Thyroid gland (tissue), 4 donors: ENCODE data around the gene ANAPC10. TPM values are rescaled to one million over a fixed set of nuclear protein-coding genes. Genes with fewer than 3 reads are reported as not detected.

Source experiments
- DNase-seq, 2 donors: peaks; one replicate each; pipeline ENCODE4 v3.0.0-alpha.2; 2019
- H3K27ac ChIP-seq, 3 donors: fragments of 200-600 bp; sonication (generic); 1 replicate in 2 of 3; 2 replicates in 1 of 3; pipeline ENCODE4 v1.5.1; 2016 to 2019; ENCODE audit warnings: mild to moderate bottlenecking in 1 of 3, moderate library complexity in 1 of 3
- H3K27me3 ChIP-seq: fragments of 200-600 bp; sonication (generic); one replicate; pipeline ENCODE4 v1.5.1; 2019
- H3K36me3 ChIP-seq, 2 donors: fragments of 200-600 bp; sonication (generic); one replicate each; pipeline ENCODE4 v1.5.1; 2016 to 2019
- H3K4me1 ChIP-seq, 2 donors: fragments of 200-600 bp; sonication (generic); one replicate each; pipeline ENCODE4 v1.5.1; 2017 to 2019
- H3K4me3 ChIP-seq, 3 donors: fragments of 200-600 bp; sonication (generic); replicated peaks in 1 of 3; 1 replicate in 2 of 3; 2 replicates in 1 of 3; pipeline ENCODE4 v1.5.1; 2016; ENCODE audit warnings: mild to moderate bottlenecking in 1 of 3
- H3K9me3 ChIP-seq: fragments of 200-600 bp; sonication (generic); one replicate; pipeline ENCODE4 v1.5.1; 2017
- POLR2A ChIP-seq, 2 donors: fragments of 450-650 bp; IDR thresholded peaks; one replicate each; pipeline ENCODE4 v1.6.1; 2017; ENCODE audit warnings: antibody characterized with exemption in 2 of 2, mild to moderate bottlenecking in 2 of 2, moderate library complexity in 1 of 2
- WGBS, 2 donors: methylation state at CpG; one replicate each; pipeline ENCODE4 v1.1.5; 2017; 5-methylcytosine and 5-hydroxymethylcytosine counted together
- intact Hi-C: fragments of 100-400 bp; cut with DNase I; formaldehyde crosslinking; loops from one replicate; pipeline ENCODE4 v1.15.1; 2023
- total RNA-seq, 4 donors: library from RNA; depleted of rRNA; stranded (reverse); fragments of >200 nt; gene quantifications; one replicate each; pipeline ENCODE4 v1.2.3, GENCODE V29; 2016
- TF ChIP-seq, protein P1 (sequence below), 6 experiments: fragments of 200-600 bp in 3 of 6; fragments of 450-650 bp in 3 of 6; sonication (generic) in 3 of 6; IDR thresholded peaks; one replicate each; pipeline ENCODE4 v1.5.1; 2016 to 2019; ENCODE audit warnings: antibody characterized with exemption in 6 of 6, mild to moderate bottlenecking in 2 of 6, inconsistent platforms in 1 of 6, moderate library complexity in 1 of 6

ANAPC10 gene
- total RNA-seq, 4 donors from 2014 or later = 35.1 to 80.8 (median 47.9) TPM

DNA sequence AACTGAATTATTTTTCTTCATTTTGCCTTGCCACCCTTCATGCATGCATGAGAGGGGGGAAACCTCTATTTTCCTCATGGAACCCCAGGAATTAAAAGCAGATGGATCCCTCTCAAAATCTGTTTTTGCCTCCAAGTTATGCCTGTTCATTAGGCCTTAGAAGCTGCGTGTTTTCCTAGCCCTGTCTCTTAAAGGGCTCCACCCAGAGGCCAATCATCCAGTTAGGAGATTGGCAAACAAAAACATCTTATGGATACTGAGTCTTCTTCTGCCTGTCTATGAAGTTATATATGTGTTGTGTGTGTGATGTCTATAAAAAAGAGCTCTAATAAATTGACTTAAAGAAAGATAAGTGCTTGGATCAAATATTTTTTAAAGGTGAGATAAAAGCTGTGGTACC, 142.9 kb downstream of the ANAPC10 start:
- Histone ChIP-seq H3K27ac (no peak overlapping the region), H3K36me3 (no peaks in the 10 kb centered on the region), H3K27me3 (no peaks in the 10 kb centered on the region), H3K4me1 (no peaks in the 10 kb centered on the region), H3K9me3 (no peaks in the 10 kb centered on the region), H3K4me3 (no peak overlapping the region)
- WGBS, 2 donors = 77 to 93% methylated on average over 1 of the region's 1 CpG
- no peak for DNase-seq
- TF ChIP-seq, protein P1, sequence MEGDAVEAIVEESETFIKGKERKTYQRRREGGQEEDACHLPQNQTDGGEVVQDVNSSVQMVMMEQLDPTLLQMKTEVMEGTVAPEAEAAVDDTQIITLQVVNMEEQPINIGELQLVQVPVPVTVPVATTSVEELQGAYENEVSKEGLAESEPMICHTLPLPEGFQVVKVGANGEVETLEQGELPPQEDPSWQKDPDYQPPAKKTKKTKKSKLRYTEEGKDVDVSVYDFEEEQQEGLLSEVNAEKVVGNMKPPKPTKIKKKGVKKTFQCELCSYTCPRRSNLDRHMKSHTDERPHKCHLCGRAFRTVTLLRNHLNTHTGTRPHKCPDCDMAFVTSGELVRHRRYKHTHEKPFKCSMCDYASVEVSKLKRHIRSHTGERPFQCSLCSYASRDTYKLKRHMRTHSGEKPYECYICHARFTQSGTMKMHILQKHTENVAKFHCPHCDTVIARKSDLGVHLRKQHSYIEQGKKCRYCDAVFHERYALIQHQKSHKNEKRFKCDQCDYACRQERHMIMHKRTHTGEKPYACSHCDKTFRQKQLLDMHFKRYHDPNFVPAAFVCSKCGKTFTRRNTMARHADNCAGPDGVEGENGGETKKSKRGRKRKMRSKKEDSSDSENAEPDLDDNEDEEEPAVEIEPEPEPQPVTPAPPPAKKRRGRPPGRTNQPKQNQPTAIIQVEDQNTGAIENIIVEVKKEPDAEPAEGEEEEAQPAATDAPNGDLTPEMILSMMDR (IDR thresholded peaks at IDR 0.05) = no peak
- no peak for TF ChIP-seq POLR2A (IDR thresholded peaks at IDR 0.05)
- intact Hi-C loops = no loop called here

DNA sequence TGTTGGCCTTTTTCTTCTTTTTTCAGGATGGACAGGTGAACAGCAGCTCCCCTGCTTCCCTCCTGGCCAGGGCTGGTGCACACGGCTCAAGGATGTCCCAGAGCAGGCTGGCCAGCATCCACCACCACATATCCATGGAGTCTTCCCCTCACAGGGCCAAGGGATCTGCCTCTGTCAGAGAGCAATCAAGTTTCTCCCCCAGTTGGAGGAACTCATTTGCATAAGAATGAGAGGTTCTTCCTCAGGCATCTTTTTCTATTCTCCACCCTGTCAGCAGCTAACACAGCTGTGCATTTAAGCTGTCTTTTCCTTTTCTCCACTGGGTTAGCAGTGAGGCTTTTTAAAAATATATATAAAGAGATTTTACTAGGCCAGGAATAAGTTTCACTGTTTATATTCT, 143.8 kb downstream of the ANAPC10 start:
- no peak overlapping the region for H3K27ac ChIP-seq
- no peaks in the 10 kb centered on the region for H3K9me3 ChIP-seq
- WGBS, 2 donors = 93 to 96% methylated on average over 1 of the region's 1 CpG
- intact Hi-C loops = no loop called here
- no peaks in the 10 kb centered on the region for H3K27me3 ChIP-seq
- DNase-seq = no peak
- H3K4me1 ChIP-seq = no peaks in the 10 kb centered on the region
- no peaks in the 10 kb centered on the region for H3K36me3 ChIP-seq
- H3K4me3 ChIP-seq = no peak overlapping the region
- no peak for TF ChIP-seq POLR2A (IDR thresholded peaks at IDR 0.05)
- TF ChIP-seq, protein P1 (IDR thresholded peaks at IDR 0.05) = no peak

DNA sequence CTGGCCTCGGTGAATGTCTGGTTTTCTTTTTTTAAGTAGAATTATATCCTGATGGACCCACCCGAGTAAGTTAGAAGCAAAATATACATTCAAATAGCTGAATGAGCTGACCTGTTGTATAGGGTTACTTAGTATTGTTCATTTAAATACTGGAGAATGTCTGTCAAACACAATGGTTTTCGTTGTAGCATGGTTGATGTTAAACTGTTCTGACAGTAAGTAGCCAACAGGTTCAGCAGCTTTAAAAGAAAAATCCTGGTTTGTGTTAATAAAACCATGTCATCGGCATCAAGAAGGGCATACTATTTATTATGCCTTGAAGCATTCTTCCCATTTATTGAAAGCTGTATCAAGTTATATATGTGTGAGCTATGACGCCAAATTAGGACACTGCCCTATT, 149.6 kb downstream of the ANAPC10 start:
- WGBS, 2 donors = 87% methylated on average over 5 of the region's 5 CpGs
- TF ChIP-seq POLR2A (IDR thresholded peaks at IDR 0.05) = no peak
- TF ChIP-seq, protein P1 (IDR thresholded peaks at IDR 0.05) = no peak
- Histone ChIP-seq H3K36me3 (no peaks in the 10 kb centered on the region), H3K27me3 (no peaks in the 10 kb centered on the region), H3K4me1 (no peaks in the 10 kb centered on the region), H3K4me3 (no peak overlapping the region), H3K27ac (no peak overlapping the region), H3K9me3 (no peaks in the 10 kb centered on the region)
- intact Hi-C loops = no loop called here
- DNase-seq = no peak

DNA sequence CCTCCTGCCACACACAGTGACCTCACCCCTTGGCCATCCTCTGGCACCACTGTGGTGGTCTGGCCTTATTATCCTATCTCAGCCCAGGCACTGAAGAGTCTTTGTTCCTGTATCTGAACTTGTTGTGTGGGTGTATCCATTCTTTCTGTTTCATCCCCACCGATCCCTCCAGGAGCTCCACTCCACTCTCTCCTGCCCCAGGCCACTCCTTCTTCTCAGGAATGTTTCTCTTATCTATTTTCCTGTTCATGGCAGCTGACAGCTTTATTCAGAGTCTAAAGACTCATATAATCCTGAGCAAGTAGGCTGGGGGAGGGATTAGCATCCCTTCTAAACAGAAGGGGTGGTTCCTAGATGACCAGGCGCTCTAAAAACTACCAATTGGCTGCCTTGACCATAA, 150.0 kb downstream of the ANAPC10 start:
- no peaks in the 10 kb centered on the region for H3K4me1 ChIP-seq
- 82 to 83% methylated on average over 2 of the region's 2 CpGs for WGBS, 2 donors
- H3K36me3 ChIP-seq = no peaks in the 10 kb centered on the region
- H3K27ac ChIP-seq = no peak overlapping the region
- intact Hi-C loops = no loop called here
- DNase-seq = no peak
- TF ChIP-seq, protein P1 (IDR thresholded peaks at IDR 0.05) = no peak
- no peak for TF ChIP-seq POLR2A (IDR thresholded peaks at IDR 0.05)
- no peaks in the 10 kb centered on the region for H3K27me3 ChIP-seq
- no peak overlapping the region for H3K4me3 ChIP-seq
- H3K9me3 ChIP-seq = no peaks in the 10 kb centered on the region

Other genes with a start within 250 kb of the ANAPC10 start
- gene ABCE1, start 115 bp upstream of the ANAPC10 start, total RNA-seq = 10 to 100 TPM; 53.7 to 70.2 (median 64.7) TPM
- 10 to 100 TPM; 28.5 to 43.7 (median 32.6) TPM for gene OTUD4, start 82.4 kb upstream of the ANAPC10 start, total RNA-seq